Measurements from ENCODE around the gene GDPD5. TPM values are rescaled to one million over a fixed set of nuclear protein-coding genes. Genes with fewer than 3 reads are reported as not detected.

The GDPD5 gene
- total RNA-seq, 1 experiment from 2014 or later = 7.8 TPM

- H2BK15ac ChIP-seq (ENCODE audit: low read depth, low read length) = no peak overlapping the region
- H4K5ac ChIP-seq (ENCODE audit: insufficient read length, low read depth, low read length) = no peak overlapping the region
- TF ChIP-seq CTCF (conservative IDR thresholded peaks at IDR 0.05) = no peak
- no CpG with 5 or more reads among the region's 4 CpGs for WGBS (ENCODE audit: extremely low coverage, insufficient read length, low lambda C conversion rate)
- no peak overlapping the region for H3K4me3 Mint-ChIP-seq
- H2BK20ac ChIP-seq (ENCODE audit: low read depth, low read length, poor library complexity, severe bottlenecking) = no peak overlapping the region
- peaks cover 10 to 16% of the 10 kb centered on the region in 2 experiments for H3K4me1 Mint-ChIP-seq
- H2AK5ac ChIP-seq (ENCODE audit: insufficient read length, low read length) = no peak overlapping the region
- H3K9ac ChIP-seq (ENCODE audit: extremely low read depth, insufficient read length, low read length) = no peak overlapping the region
- H4K8ac ChIP-seq (replicated peaks; ENCODE audit: insufficient read length, low read depth, low read length) = no peak overlapping the region
- H3K27ac Mint-ChIP-seq = no peak overlapping the region
- no peaks in the 10 kb centered on the region for H3K36me3 Mint-ChIP-seq (ENCODE audit: insufficient read depth in 1 of 3, low read depth in 3 of 3)
- H3K4me2 ChIP-seq (ENCODE audit: insufficient read depth, insufficient read length, low read length) = no peak overlapping the region
- no peak overlapping the region for H4K91ac ChIP-seq (ENCODE audit: insufficient read length, low read depth, low read length)
- H3K23ac ChIP-seq (ENCODE audit: insufficient read length, low read depth, low read length) = no peak overlapping the region
- no peak overlapping the region for H3K18ac ChIP-seq (ENCODE audit: insufficient read length, low read depth, low read length)
- no peak for DNase-seq
- H3K27me3 Mint-ChIP-seq (ENCODE audit: low read depth) = peaks cover 4% of the 10 kb centered on the region
- H2BK120ac ChIP-seq (ENCODE audit: low read depth, low read length, poor library complexity, severe bottlenecking) = no peak overlapping the region
- H3K23me2 ChIP-seq (ENCODE audit: insufficient read length, low read depth, low read length, poor library complexity, severe bottlenecking) = no peaks in the 10 kb centered on the region
- no peak overlapping the region for H3K14ac ChIP-seq (ENCODE audit: insufficient read depth, low read length)
- no peak overlapping the region for H2AFZ ChIP-seq (ENCODE audit: low read length)
- H3T11ph ChIP-seq (ENCODE audit: low read length) = no peak overlapping the region
- no peaks in the 10 kb centered on the region for H3K4me1 ChIP-seq (ENCODE audit: insufficient read depth, low read length)
- H4K20me1 ChIP-seq (ENCODE audit: control insufficient read depth, insufficient read depth, insufficient read length) = no peaks in the 10 kb centered on the region
- H3K9me3 Mint-ChIP-seq = no peaks in the 10 kb centered on the region
- no peaks in the 10 kb centered on the region for H3K79me2 ChIP-seq (ENCODE audit: insufficient read depth, low read length)
- H3K27me3 ChIP-seq (ENCODE audit: insufficient read depth, low read length) = no peaks in the 10 kb centered on the region
- H2BK12ac ChIP-seq (ENCODE audit: insufficient read length, low read depth, low read length) = no peak overlapping the region
- H3K9me3 ChIP-seq (ENCODE audit: control insufficient read depth, low read depth, low read length) = no peaks in the 10 kb centered on the region
- H3K4ac ChIP-seq (ENCODE audit: low read depth, low read length) = no peak overlapping the region
- H3K56ac ChIP-seq (ENCODE audit: insufficient read length, low read depth, low read length) = no peak overlapping the region
- H3K27ac ChIP-seq (ENCODE audit: insufficient read length, low read depth, low read length) = no peak overlapping the region
- no peak overlapping the region for H2BK5ac ChIP-seq (ENCODE audit: insufficient read length, low read length)
- no peaks in the 10 kb centered on the region for H3K79me1 ChIP-seq (ENCODE audit: insufficient read depth, low read depth, low read length, poor library complexity, severe bottlenecking)
Observed at GRCh38 chr11:75541193-75542087, 15.7 kb upstream of the GDPD5 start.
